ENCODE measurements around the gene SINHCAF.

SINHCAF gene

DNA sequence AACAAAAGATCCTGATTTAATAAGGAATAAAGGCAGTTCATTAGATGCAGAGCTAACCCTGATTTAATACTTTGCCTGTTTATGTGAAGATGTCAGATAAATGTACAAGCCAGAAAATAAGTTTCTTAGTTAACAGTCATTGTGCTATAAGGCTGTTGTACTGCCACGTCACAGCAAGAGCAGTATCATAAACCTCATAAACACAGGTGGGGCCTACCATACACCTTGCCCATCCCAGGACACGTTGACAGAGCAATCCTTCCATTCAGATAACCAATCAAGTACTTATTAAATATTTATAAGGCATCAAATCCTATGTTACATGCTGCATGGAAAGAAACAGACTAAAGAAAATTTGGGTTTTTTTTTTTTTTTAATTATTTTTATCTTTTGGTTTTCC, 36.5 kb downstream of the SINHCAF start:
- no peak overlapping the region for H4K8ac ChIP-seq (ENCODE audit: low read depth, low read length)
- WGBS (ENCODE audit: extremely low coverage, insufficient coverage, low lambda C conversion rate): no CpG with 5 or more reads among the region's 2 CpGs
- H3K9ac ChIP-seq (ENCODE audit: low read length): no peak overlapping the region
- no peak overlapping the region for H3K27ac ChIP-seq (ENCODE audit: low read depth, low read length)
- no peak overlapping the region for H3K23ac ChIP-seq (ENCODE audit: low read length)
- no peak overlapping the region for H2BK120ac ChIP-seq (ENCODE audit: low read depth, low read length)
- no peaks in the 10 kb centered on the region for H3K27me3 ChIP-seq (ENCODE audit: insufficient read depth, low read length, poor library complexity)
- H3K4me1 ChIP-seq (ENCODE audit: control insufficient read depth, low read depth, low read length): peaks cover 2% of the 10 kb centered on the region
- H3K36me3 ChIP-seq (ENCODE audit: control insufficient read depth, insufficient read depth, low read length): peaks cover 8% of the 10 kb centered on the region
- DNase-seq: no peak
- H3K56ac ChIP-seq (ENCODE audit: low read length): no peak overlapping the region
- H3K79me1 ChIP-seq (ENCODE audit: low read length): peaks cover 8% of the 10 kb centered on the region
- no peak overlapping the region for H2BK5ac ChIP-seq (ENCODE audit: low read length)
- no peak overlapping the region for H3K4me3 ChIP-seq (ENCODE audit: low read length)
- H2BK15ac ChIP-seq (replicated peaks; ENCODE audit: low read depth): no peak overlapping the region
- no peak overlapping the region for H3K18ac ChIP-seq (ENCODE audit: low read length)
- H3K4me2 ChIP-seq (ENCODE audit: low read length): no peak overlapping the region
- peaks cover 27% of the 10 kb centered on the region for H3K79me2 ChIP-seq (ENCODE audit: control insufficient read depth, insufficient read depth, low read length)
- H4K5ac ChIP-seq (ENCODE audit: low read length): no peak overlapping the region
- no peak overlapping the region for H2AK5ac ChIP-seq (ENCODE audit: low read length)
- no peak overlapping the region for H3K4ac ChIP-seq (ENCODE audit: low read depth, low read length)

DNA sequence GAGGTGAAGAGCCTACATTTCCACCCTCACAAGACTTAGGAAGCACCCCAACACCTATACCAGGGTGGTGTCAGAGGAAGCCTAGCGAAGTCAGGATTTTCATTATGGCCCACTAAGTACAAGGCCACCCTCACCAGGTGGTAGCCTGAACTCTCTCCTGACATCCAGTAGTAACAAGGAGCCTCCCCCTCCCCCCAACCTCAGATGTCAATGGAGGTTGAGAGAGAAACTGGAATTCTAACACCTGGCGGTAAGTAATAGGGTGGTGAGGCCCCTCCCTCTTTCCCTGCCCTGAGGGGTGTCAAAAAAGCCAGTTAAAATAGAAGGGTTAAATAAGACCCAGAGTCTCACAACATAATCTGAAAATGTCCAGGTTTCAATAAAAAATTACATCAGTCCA, 37.6 kb downstream of the SINHCAF start:
- H3K4me2 ChIP-seq (ENCODE audit: low read length): no peak overlapping the region
- peaks cover 6% of the 10 kb centered on the region for H3K79me1 ChIP-seq (ENCODE audit: low read length)
- no peak overlapping the region for H3K56ac ChIP-seq (ENCODE audit: low read length)
- H3K23ac ChIP-seq (ENCODE audit: low read length): no peak overlapping the region
- no peak overlapping the region for H3K18ac ChIP-seq (ENCODE audit: low read length)
- H3K79me2 ChIP-seq (ENCODE audit: control insufficient read depth, insufficient read depth, low read length): peaks cover 23% of the 10 kb centered on the region
- no CpG with 5 or more reads among the region's 2 CpGs for WGBS (ENCODE audit: extremely low coverage, insufficient coverage, low lambda C conversion rate)
- H3K4ac ChIP-seq (ENCODE audit: low read depth, low read length): no peak overlapping the region
- H2BK5ac ChIP-seq (ENCODE audit: low read length): no peak overlapping the region
- no peak overlapping the region for H2AK5ac ChIP-seq (ENCODE audit: low read length)
- no peak overlapping the region for H2BK15ac ChIP-seq (replicated peaks; ENCODE audit: low read depth)
- no peak overlapping the region for H2BK120ac ChIP-seq (ENCODE audit: low read depth, low read length)
- no peak overlapping the region for H3K9ac ChIP-seq (ENCODE audit: low read length)
- peaks cover 7% of the 10 kb centered on the region for H3K36me3 ChIP-seq (ENCODE audit: control insufficient read depth, insufficient read depth, low read length)
- no peak overlapping the region for H3K4me3 ChIP-seq (ENCODE audit: low read length)
- H4K5ac ChIP-seq (ENCODE audit: low read length): no peak overlapping the region
- DNase-seq: peak; percentile 80
- H3K4me1 ChIP-seq (ENCODE audit: control insufficient read depth, low read depth, low read length): peaks cover 2% of the 10 kb centered on the region
- no peaks in the 10 kb centered on the region for H3K27me3 ChIP-seq (ENCODE audit: insufficient read depth, low read length, poor library complexity)
- no peak overlapping the region for H4K8ac ChIP-seq (ENCODE audit: low read depth, low read length)
- H3K27ac ChIP-seq (ENCODE audit: low read depth, low read length): no peak overlapping the region

- Histone ChIP-seq H3K27ac (ENCODE audit: low read depth, low read length) (no peak overlapping the region), H3K36me3 (ENCODE audit: control insufficient read depth, insufficient read depth, low read length) (peaks cover 6% of the 10 kb centered on the region), H3K9ac (ENCODE audit: low read length) (no peak overlapping the region)
These were observed 45.8 kb downstream of the SINHCAF start for GRCh38 chr12:31280183-31280582.

DNA sequence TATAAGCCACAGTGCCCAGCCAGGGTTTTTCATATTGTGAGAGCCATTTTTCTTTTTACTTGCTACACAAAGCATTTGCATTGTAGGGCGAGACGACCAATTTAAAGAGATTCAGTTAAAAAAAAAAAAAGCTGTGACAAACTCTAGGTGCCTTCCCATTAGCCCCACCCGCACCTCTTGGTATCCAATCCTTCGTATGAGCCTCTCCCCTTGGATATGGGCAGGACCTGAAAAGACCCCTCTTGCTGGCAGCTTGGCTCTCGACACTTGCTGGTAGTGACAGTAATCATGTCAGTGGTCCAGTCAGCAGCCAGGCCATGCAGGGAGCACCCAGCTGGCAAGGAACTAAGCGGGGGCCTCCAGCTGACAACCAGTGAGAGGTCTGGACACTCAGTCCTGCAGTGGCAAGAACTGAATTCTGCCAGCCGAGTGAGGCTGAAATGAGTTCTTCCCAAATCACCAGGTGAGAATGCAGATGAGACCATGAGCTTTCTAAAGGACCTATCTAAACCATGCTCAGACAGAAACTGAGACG, 46.5 kb downstream of the SINHCAF start:
- no peak overlapping the region for H2AK5ac ChIP-seq (ENCODE audit: low read length)
- H2BK120ac ChIP-seq (ENCODE audit: low read depth, low read length): no peak overlapping the region
- no peak overlapping the region for H3K4me2 ChIP-seq (ENCODE audit: low read length)
- no peak overlapping the region for H2BK15ac ChIP-seq (replicated peaks; ENCODE audit: low read depth)
- no peak overlapping the region for H3K56ac ChIP-seq (ENCODE audit: low read length)
- H3K79me2 ChIP-seq (ENCODE audit: control insufficient read depth, insufficient read depth, low read length): no peaks in the 10 kb centered on the region
- WGBS (ENCODE audit: extremely low coverage, insufficient coverage, low lambda C conversion rate): no CpG with 5 or more reads among the region's 8 CpGs
- no peak overlapping the region for H3K18ac ChIP-seq (ENCODE audit: low read length)
- H3K4me3 ChIP-seq (ENCODE audit: low read length): no peak overlapping the region
- no peak overlapping the region for H3K27ac ChIP-seq (ENCODE audit: low read depth, low read length)
- no peak overlapping the region for H3K4ac ChIP-seq (ENCODE audit: low read depth, low read length)
- H3K23ac ChIP-seq (ENCODE audit: low read length): no peak overlapping the region
- no peaks in the 10 kb centered on the region for H3K79me1 ChIP-seq (ENCODE audit: low read length)
- H2BK5ac ChIP-seq (ENCODE audit: low read length): no peak overlapping the region
- H3K4me1 ChIP-seq (ENCODE audit: control insufficient read depth, low read depth, low read length): no peaks in the 10 kb centered on the region
- H4K8ac ChIP-seq (ENCODE audit: low read depth, low read length): no peak overlapping the region
- peaks cover 5% of the 10 kb centered on the region for H3K36me3 ChIP-seq (ENCODE audit: control insufficient read depth, insufficient read depth, low read length)
- H3K27me3 ChIP-seq (ENCODE audit: insufficient read depth, low read length, poor library complexity): no peaks in the 10 kb centered on the region
- no peak overlapping the region for H3K9ac ChIP-seq (ENCODE audit: low read length)
- no peak overlapping the region for H4K5ac ChIP-seq (ENCODE audit: low read length)
- DNase-seq: no peak

More at GRCh38 chr12:31280183-31280582, 45.8 kb downstream of the SINHCAF start:
- H2AK5ac ChIP-seq (ENCODE audit: low read length): no peak overlapping the region
- H3K27me3 ChIP-seq (ENCODE audit: insufficient read depth, low read length, poor library complexity): no peaks in the 10 kb centered on the region
- no peak overlapping the region for H3K18ac ChIP-seq (ENCODE audit: low read length)
- H3K4me2 ChIP-seq (ENCODE audit: low read length): no peak overlapping the region
- no peak overlapping the region for H3K23ac ChIP-seq (ENCODE audit: low read length)
- no peak for DNase-seq
- no peaks in the 10 kb centered on the region for H3K79me2 ChIP-seq (ENCODE audit: control insufficient read depth, insufficient read depth, low read length)
- H3K79me1 ChIP-seq (ENCODE audit: low read length): no peaks in the 10 kb centered on the region
- H3K56ac ChIP-seq (ENCODE audit: low read length): no peak overlapping the region
- no peak overlapping the region for H2BK5ac ChIP-seq (ENCODE audit: low read length)
- no peak overlapping the region for H4K5ac ChIP-seq (ENCODE audit: low read length)
- no peak overlapping the region for H3K4me3 ChIP-seq (ENCODE audit: low read length)
- H3K4me1 ChIP-seq (ENCODE audit: control insufficient read depth, low read depth, low read length): no peaks in the 10 kb centered on the region
- no peak overlapping the region for H3K4ac ChIP-seq (ENCODE audit: low read depth, low read length)
- H2BK120ac ChIP-seq (ENCODE audit: low read depth, low read length): no peak overlapping the region
- no peak overlapping the region for H2BK15ac ChIP-seq (replicated peaks; ENCODE audit: low read depth)
- H4K8ac ChIP-seq (ENCODE audit: low read depth, low read length): no peak overlapping the region

DNA sequence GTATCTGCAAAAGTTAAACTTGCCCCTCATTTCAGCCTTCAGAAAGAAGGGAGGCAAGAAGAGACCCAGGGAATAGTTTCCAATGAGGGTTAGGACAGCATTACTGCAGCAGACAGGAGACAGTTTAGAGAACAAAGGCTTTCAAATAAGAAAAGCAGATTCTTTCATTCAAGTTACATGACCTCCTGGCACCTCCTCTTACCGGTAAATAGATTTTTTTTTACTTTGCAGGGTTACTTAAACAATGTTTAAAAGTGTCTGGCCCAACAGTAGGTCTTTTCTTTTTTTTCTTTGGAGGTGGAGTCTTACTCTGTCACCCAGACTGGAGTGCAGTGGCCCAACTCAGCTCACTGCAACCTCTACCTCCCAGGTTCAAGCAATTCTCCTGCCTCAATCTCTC, 47.1 kb downstream of the SINHCAF start:
- H3K36me3 ChIP-seq (ENCODE audit: control insufficient read depth, insufficient read depth, low read length): peaks cover 5% of the 10 kb centered on the region
- H3K18ac ChIP-seq (ENCODE audit: low read length): no peak overlapping the region
- H3K27ac ChIP-seq (ENCODE audit: low read depth, low read length): peak overlapping the region; percentile 14
- H4K8ac ChIP-seq (ENCODE audit: low read depth, low read length): no peak overlapping the region
- no peak overlapping the region for H3K56ac ChIP-seq (ENCODE audit: low read length)
- H2BK120ac ChIP-seq (ENCODE audit: low read depth, low read length): no peak overlapping the region
- no peak overlapping the region for H3K4me3 ChIP-seq (ENCODE audit: low read length)
- no peak overlapping the region for H3K23ac ChIP-seq (ENCODE audit: low read length)
- H3K4me1 ChIP-seq (ENCODE audit: control insufficient read depth, low read depth, low read length): no peaks in the 10 kb centered on the region
- H3K27me3 ChIP-seq (ENCODE audit: insufficient read depth, low read length, poor library complexity): no peaks in the 10 kb centered on the region
- no peak overlapping the region for H2AK5ac ChIP-seq (ENCODE audit: low read length)
- H3K4me2 ChIP-seq (ENCODE audit: low read length): no peak overlapping the region
- no peak for DNase-seq
- H2BK15ac ChIP-seq (replicated peaks; ENCODE audit: low read depth): no peak overlapping the region
- H3K9ac ChIP-seq (ENCODE audit: low read length): no peak overlapping the region
- H3K79me1 ChIP-seq (ENCODE audit: low read length): no peaks in the 10 kb centered on the region
- no peaks in the 10 kb centered on the region for H3K79me2 ChIP-seq (ENCODE audit: control insufficient read depth, insufficient read depth, low read length)
- no peak overlapping the region for H2BK5ac ChIP-seq (ENCODE audit: low read length)
- no peak overlapping the region for H4K5ac ChIP-seq (ENCODE audit: low read length)
- no peak overlapping the region for H3K4ac ChIP-seq (ENCODE audit: low read depth, low read length)
- no CpG with 5 or more reads among the region's 1 CpG for WGBS (ENCODE audit: extremely low coverage, insufficient coverage, low lambda C conversion rate)

- Histone ChIP-seq H2BK5ac (ENCODE audit: low read length) (no peak overlapping the region), H2AK5ac (ENCODE audit: low read length) (no peak overlapping the region), H3K36me3 (ENCODE audit: control insufficient read depth, insufficient read depth, low read length) (peaks cover 5% of the 10 kb centered on the region), H3K18ac (ENCODE audit: low read length) (no peak overlapping the region), H3K23ac (ENCODE audit: low read length) (no peak overlapping the region), H3K4ac (ENCODE audit: low read depth, low read length) (no peak overlapping the region), H3K27ac (ENCODE audit: low read depth, low read length) (no peak overlapping the region), H3K4me3 (ENCODE audit: low read length) (no peak overlapping the region), H3K9ac (ENCODE audit: low read length) (no peak overlapping the region), H4K8ac (ENCODE audit: low read depth, low read length) (no peak overlapping the region), H3K4me1 (ENCODE audit: control insufficient read depth, low read depth, low read length) (no peaks in the 10 kb centered on the region), H2BK15ac (replicated peaks; ENCODE audit: low read depth) (no peak overlapping the region), H3K56ac (ENCODE audit: low read length) (no peak overlapping the region), H3K79me1 (ENCODE audit: low read length) (no peaks in the 10 kb centered on the region), H3K4me2 (ENCODE audit: low read length) (no peak overlapping the region), H4K5ac (ENCODE audit: low read length) (no peak overlapping the region), H2BK120ac (ENCODE audit: low read depth, low read length) (no peak overlapping the region), H3K79me2 (ENCODE audit: control insufficient read depth, insufficient read depth, low read length) (no peaks in the 10 kb centered on the region), H3K27me3 (ENCODE audit: insufficient read depth, low read length, poor library complexity) (no peaks in the 10 kb centered on the region)
- no CpG with 5 or more reads among the region's 4 CpGs for WGBS (ENCODE audit: extremely low coverage, insufficient coverage, low lambda C conversion rate)
- no peak for DNase-seq
These were observed 47.5 kb downstream of the SINHCAF start for GRCh38 chr12:31278424-31278823.

All from mesendoderm (in vitro differentiated cells).